ENCODE measurements around the gene GPR25.
"Not testable (repeated sequence)": the region's sequence is repeated elsewhere in the genome, so short reads cannot be mapped to it uniquely, and the experiment has no call there.

The GPR25 gene

DNA sequence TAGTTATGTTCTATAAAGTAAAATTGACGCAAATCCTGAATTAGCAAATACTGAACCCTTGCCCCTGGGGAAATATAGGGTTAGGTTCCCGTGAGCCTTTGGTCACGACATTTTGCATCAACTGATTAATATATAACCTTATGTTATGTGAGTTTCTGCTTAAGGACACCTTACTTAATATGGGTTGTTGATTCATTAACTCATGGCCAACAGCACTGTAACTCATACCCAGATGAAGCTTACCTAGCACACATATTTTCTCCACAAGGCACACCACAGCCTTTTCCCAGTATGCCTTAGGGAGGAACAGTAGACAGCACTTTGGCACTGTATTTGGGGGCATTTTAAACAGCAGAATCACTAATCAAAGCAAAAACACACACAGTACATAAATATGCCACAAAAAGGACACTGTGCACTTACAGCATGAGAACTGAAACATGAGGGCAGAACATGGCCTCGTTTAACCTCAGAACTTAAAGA lies 37.0 kb downstream of the GPR25 start:
- Histone ChIP-seq H3K9me3 (ENCODE audit: control insufficient read depth in 2 of 2, low read length in 2 of 2) (no peaks in the 10 kb centered on the region), H3K36me3 (ENCODE audit: control insufficient read depth in 2 of 2, insufficient read depth in 2 of 2, low read length in 2 of 2) (peaks cover 28 to 49% of the 10 kb centered on the region in 2 donors), H3K4me3 (ENCODE audit: low read length in 2 of 2) (no peak overlapping the region), H3K4me1 (ENCODE audit: control insufficient read depth in 2 of 2, insufficient read depth in 2 of 2, low read length in 2 of 2) (peaks cover 47 to 64% of the 10 kb centered on the region in 2 donors), H3K9ac (ENCODE audit: low read depth in 1 of 2, low read length in 2 of 2) (no peak overlapping the region), H3K27ac (ENCODE audit: low read depth in 2 of 2, low read length in 2 of 2) (peak overlapping the region; percentile 3 to 95), H3K27me3 (ENCODE audit: control insufficient read depth in 2 of 2, insufficient read depth in 2 of 2, low read length in 2 of 2) (no peaks in the 10 kb centered on the region)

DNA sequence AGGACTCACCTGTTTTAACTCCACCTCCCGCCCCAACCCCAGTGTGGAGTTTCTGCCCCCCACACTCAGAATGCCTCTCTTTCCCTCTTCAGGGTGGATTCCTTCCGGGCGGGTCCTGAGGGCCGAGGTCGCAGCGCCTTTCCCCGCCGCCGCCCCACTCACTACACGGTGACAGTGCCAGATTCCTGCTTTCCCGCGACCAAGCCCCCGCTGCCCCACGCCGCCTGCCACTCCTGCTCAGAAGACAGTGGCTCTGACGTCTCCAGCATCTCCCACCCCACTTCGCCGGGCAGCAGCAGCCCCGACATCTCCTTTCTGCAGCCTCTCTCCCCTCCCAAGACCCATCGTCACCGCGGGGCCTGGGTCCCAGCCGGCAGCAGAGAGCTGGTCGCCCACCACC lies 38.6 kb downstream of the GPR25 start:
- no peak overlapping the region for H3K4me3 ChIP-seq (ENCODE audit: low read length in 2 of 2)
- peaks cover 36 to 50% of the 10 kb centered on the region in 2 donors for H3K4me1 ChIP-seq (ENCODE audit: control insufficient read depth in 2 of 2, insufficient read depth in 2 of 2, low read length in 2 of 2)
- no peak overlapping the region for H3K9ac ChIP-seq (ENCODE audit: low read depth in 1 of 2, low read length in 2 of 2)
- H3K27ac ChIP-seq (ENCODE audit: low read depth in 2 of 2, low read length in 2 of 2) = no peak overlapping the region
- no peaks in the 10 kb centered on the region for H3K27me3 ChIP-seq (ENCODE audit: control insufficient read depth in 2 of 2, insufficient read depth in 2 of 2, low read length in 2 of 2)
- peaks cover 28 to 49% of the 10 kb centered on the region in 2 donors for H3K36me3 ChIP-seq (ENCODE audit: control insufficient read depth in 2 of 2, insufficient read depth in 2 of 2, low read length in 2 of 2)
- no peaks in the 10 kb centered on the region for H3K9me3 ChIP-seq (ENCODE audit: control insufficient read depth in 2 of 2, low read length in 2 of 2)

DNA sequence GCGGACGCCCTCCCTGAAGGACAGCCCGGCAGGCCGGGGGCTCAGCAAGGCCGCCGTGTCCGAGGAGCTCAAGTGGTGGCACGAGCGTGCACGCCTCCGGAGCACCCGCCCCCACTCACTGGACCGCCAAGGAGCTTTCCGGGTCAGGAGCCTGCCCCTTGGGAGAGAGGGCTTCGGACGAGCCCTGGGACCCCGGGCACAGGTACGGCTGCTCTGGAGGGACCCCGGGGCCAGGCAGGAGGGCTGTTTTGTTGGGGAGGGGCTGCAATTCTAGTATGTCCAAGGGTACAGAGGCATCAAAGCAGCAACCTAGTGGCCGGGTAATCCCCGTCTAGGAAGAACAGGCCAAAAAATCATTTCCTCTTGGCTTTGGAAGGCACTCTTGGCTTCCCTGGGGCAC lies 39.2 kb downstream of the GPR25 start:
- H3K9ac ChIP-seq (ENCODE audit: low read depth in 1 of 2, low read length in 2 of 2); H3K9me3 ChIP-seq (ENCODE audit: control insufficient read depth in 2 of 2, low read length in 2 of 2); H3K27me3 ChIP-seq (ENCODE audit: control insufficient read depth in 2 of 2, insufficient read depth in 2 of 2, low read length in 2 of 2); H3K4me3 ChIP-seq (ENCODE audit: low read length in 2 of 2): not testable (repeated sequence)
- Histone ChIP-seq H3K36me3 (ENCODE audit: control insufficient read depth in 2 of 2, insufficient read depth in 2 of 2, low read length in 2 of 2) (peaks cover 28 to 45% of the 10 kb centered on the region in 2 donors), H3K4me1 (ENCODE audit: control insufficient read depth in 2 of 2, insufficient read depth in 2 of 2, low read length in 2 of 2) (peaks cover 32 to 48% of the 10 kb centered on the region in 2 donors), H3K27ac (ENCODE audit: low read depth in 2 of 2, low read length in 2 of 2) (peak overlapping the region; percentile 43 to 61)

DNA sequence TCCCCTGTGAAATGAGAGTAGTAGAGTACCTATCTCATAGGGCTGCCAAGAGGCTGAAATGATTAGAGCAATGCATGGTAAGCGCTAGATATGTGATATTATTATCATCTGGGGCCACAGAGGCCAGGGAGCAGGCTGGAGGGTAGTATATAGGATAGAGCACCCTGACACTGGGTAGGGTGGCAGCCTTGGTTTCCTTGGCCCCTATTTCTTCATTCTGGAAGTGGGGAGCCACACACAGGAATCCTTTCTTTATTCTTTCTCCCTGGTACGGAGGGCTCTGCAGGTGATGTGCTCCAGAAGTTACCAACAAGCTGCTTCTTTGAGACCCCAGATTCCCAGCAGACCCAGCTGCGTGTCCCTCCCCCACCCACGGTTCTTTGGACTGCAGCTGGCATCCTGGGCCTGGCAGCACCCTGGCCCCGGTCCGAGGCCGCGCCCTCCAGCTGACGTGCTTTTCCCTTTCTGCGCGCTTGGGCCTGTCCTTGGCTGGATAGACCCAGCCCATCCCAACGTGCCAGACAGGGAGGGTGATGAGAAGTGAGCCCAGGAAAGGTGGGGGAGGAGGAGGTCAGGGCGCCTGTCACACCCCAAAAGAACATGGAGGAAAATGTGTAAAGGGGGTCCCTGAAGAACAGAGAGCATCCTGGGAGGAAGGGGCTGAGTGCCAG lies 40.1 kb downstream of the GPR25 start:
- Histone ChIP-seq H3K9me3 (ENCODE audit: control insufficient read depth in 2 of 2, low read length in 2 of 2) (no peaks in the 10 kb centered on the region), H3K36me3 (ENCODE audit: control insufficient read depth in 2 of 2, insufficient read depth in 2 of 2, low read length in 2 of 2) (peaks cover 28 to 45% of the 10 kb centered on the region in 2 donors), H3K4me3 (ENCODE audit: low read length in 2 of 2) (no peak overlapping the region), H3K9ac (ENCODE audit: low read depth in 1 of 2, low read length in 2 of 2) (peak overlapping the region; percentile 34 to 48), H3K27me3 (ENCODE audit: control insufficient read depth in 2 of 2, insufficient read depth in 2 of 2, low read length in 2 of 2) (no peaks in the 10 kb centered on the region), H3K4me1 (ENCODE audit: control insufficient read depth in 2 of 2, insufficient read depth in 2 of 2, low read length in 2 of 2) (peaks cover 25 to 41% of the 10 kb centered on the region in 2 donors), H3K27ac (ENCODE audit: low read depth in 2 of 2, low read length in 2 of 2) (peak overlapping the region; percentile 43 to 61)

DNA sequence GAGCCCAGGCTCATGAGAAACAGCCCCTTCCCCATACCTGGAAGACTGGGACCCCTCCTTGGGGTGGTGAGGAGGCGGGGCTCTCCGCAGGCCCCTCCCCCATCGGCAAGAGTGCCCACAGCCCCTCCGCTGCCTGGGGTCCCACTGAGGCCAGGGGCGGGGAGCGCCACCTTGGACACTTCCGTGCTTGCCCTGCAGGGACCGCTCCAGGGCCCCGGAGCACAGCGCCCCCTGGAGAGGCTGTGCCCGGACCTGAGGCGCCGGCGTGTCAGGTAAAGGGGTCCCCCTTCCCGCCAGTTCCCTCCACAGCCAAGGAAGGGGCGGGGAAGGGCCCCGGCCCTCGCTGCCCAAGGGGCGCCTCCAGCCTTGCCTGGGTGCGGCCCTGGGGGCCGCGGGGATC lies 43.4 kb downstream of the GPR25 start:
- Histone ChIP-seq H3K36me3 (ENCODE audit: control insufficient read depth in 2 of 2, insufficient read depth in 2 of 2, low read length in 2 of 2) (peaks cover 9 to 19% of the 10 kb centered on the region in 2 donors), H3K4me1 (ENCODE audit: control insufficient read depth in 2 of 2, insufficient read depth in 2 of 2, low read length in 2 of 2) (peaks cover 13 to 21% of the 10 kb centered on the region in 2 donors), H3K4me3 (ENCODE audit: low read length in 2 of 2) (no peak overlapping the region), H3K27ac (ENCODE audit: low read depth in 2 of 2, low read length in 2 of 2) (no peak overlapping the region), H3K27me3 (ENCODE audit: control insufficient read depth in 2 of 2, insufficient read depth in 2 of 2, low read length in 2 of 2) (no peaks in the 10 kb centered on the region), H3K9ac (ENCODE audit: low read depth in 1 of 2, low read length in 2 of 2) (no peak overlapping the region), H3K9me3 (ENCODE audit: control insufficient read depth in 2 of 2, low read length in 2 of 2) (no peaks in the 10 kb centered on the region)

DNA sequence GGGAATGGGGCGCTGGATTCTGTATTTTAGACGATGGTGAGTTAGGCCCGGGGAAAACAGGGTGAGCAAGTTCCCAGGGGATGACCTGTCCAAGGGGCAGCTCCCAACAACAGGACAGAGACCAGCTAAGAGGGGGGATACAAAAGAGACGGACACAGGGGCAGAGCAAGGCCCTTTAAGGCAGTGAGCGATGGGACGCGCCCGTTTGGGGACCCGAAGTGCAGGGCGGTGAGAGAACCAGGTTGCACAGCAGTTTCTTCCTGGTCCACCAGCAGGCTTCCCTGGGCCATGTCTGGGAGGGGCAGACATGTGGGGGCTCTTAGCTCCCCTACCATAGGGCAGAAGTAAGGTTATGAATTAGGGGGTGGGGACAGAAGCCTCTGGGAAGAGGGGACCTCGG lies 43.9 kb downstream of the GPR25 start:
- Histone ChIP-seq H3K27me3 (ENCODE audit: control insufficient read depth in 2 of 2, insufficient read depth in 2 of 2, low read length in 2 of 2) (no peaks in the 10 kb centered on the region), H3K27ac (ENCODE audit: low read depth in 2 of 2, low read length in 2 of 2) (peak overlapping the region in 1 of 2 donors; percentile 5), H3K9ac (ENCODE audit: low read depth in 1 of 2, low read length in 2 of 2) (no peak overlapping the region), H3K4me1 (ENCODE audit: control insufficient read depth in 2 of 2, insufficient read depth in 2 of 2, low read length in 2 of 2) (peaks cover 13 to 21% of the 10 kb centered on the region in 2 donors), H3K4me3 (ENCODE audit: low read length in 2 of 2) (no peak overlapping the region), H3K9me3 (ENCODE audit: control insufficient read depth in 2 of 2, low read length in 2 of 2) (no peaks in the 10 kb centered on the region), H3K36me3 (ENCODE audit: control insufficient read depth in 2 of 2, insufficient read depth in 2 of 2, low read length in 2 of 2) (peaks cover 7 to 14% of the 10 kb centered on the region in 2 donors)

DNA sequence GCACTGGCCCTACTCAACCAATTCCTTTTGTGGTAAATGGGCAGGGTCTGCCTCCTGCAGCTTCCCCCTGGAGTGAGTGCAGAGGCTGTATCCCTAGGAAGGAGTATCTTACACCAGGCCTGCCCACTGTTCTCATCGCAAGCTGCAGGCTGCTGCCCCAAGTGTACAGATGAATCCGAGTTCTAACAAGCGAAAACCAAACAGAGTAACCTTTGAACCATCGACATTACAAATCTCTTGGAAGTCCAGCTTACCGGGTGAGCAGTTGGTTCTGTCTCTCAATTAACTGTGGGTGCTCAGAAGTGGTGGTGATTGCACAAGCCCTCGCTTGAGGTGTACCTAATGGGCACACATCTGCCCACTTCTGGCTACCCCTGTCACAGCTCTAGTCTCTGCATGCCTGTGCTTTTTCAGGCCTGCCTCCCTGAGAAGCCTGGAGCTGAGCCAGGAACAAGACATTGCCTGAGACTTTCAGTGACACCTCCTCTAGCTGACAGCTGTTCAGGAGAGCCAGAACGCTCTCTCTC lies 44.6 kb downstream of the GPR25 start:
- Histone ChIP-seq H3K9ac (ENCODE audit: low read depth in 1 of 2, low read length in 2 of 2) (no peak overlapping the region), H3K27me3 (ENCODE audit: control insufficient read depth in 2 of 2, insufficient read depth in 2 of 2, low read length in 2 of 2) (no peaks in the 10 kb centered on the region), H3K27ac (ENCODE audit: low read depth in 2 of 2, low read length in 2 of 2) (peak overlapping the region in 1 of 2 donors; percentile 5), H3K36me3 (ENCODE audit: control insufficient read depth in 2 of 2, insufficient read depth in 2 of 2, low read length in 2 of 2) (peaks cover 6 to 9% of the 10 kb centered on the region in 2 donors), H3K9me3 (ENCODE audit: control insufficient read depth in 2 of 2, low read length in 2 of 2) (no peaks in the 10 kb centered on the region), H3K4me1 (ENCODE audit: control insufficient read depth in 2 of 2, insufficient read depth in 2 of 2, low read length in 2 of 2) (peaks cover 9 to 17% of the 10 kb centered on the region in 2 donors), H3K4me3 (ENCODE audit: low read length in 2 of 2) (no peak overlapping the region)

DNA sequence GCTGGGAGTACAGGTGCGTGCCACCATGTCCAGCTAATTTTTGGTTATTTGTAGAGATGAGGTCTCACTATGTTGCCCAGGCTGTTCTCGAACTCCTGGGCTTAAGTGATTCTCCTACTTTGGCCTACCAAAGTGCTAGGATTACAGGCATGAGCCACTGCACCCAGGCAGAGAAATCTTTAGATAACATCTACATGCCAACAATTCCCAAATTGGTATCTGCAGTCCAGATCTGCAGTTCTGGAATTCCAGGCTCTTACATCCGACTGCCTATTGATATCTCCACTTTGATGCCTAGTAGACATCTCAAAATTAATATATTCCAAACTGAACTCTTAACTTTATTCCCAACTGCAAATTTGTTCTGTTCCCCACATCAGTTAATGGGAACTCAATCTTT lies 45.2 kb downstream of the GPR25 start:
- no peaks in the 10 kb centered on the region for H3K27me3 ChIP-seq (ENCODE audit: control insufficient read depth in 2 of 2, insufficient read depth in 2 of 2, low read length in 2 of 2)
- H3K9ac ChIP-seq (ENCODE audit: low read depth in 1 of 2, low read length in 2 of 2) = no peak overlapping the region
- no peak overlapping the region for H3K27ac ChIP-seq (ENCODE audit: low read depth in 2 of 2, low read length in 2 of 2)
- H3K9me3 ChIP-seq (ENCODE audit: control insufficient read depth in 2 of 2, low read length in 2 of 2) = no peaks in the 10 kb centered on the region
- no peak overlapping the region for H3K4me3 ChIP-seq (ENCODE audit: low read length in 2 of 2)
- H3K36me3 ChIP-seq (ENCODE audit: control insufficient read depth in 2 of 2, insufficient read depth in 2 of 2, low read length in 2 of 2) = peaks cover 2 to 4% of the 10 kb centered on the region in 2 donors
- peaks cover 6 to 10% of the 10 kb centered on the region in 2 donors for H3K4me1 ChIP-seq (ENCODE audit: control insufficient read depth in 2 of 2, insufficient read depth in 2 of 2, low read length in 2 of 2)

DNA sequence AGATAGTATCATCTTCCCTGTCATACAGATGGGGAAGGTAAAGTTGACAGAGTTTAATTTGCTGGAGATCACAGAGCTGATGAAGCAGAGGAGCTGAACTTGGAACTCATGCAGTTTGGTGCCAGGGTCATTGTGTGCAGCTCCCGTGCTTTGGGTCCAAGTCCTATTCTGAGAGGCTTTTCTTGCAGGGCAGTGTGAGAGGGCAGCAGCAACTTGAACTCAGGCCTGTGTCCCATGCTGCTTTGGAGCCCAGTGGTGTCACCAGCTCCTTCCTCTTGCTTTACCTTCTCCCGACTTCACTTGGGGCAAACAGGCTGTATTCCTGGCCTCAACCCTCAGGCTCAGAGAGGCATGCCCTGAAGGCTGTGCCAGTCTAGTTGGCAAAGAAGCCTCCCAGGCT lies 46.6 kb downstream of the GPR25 start:
- peaks cover 3 to 7% of the 10 kb centered on the region in 2 donors for H3K4me1 ChIP-seq (ENCODE audit: control insufficient read depth in 2 of 2, insufficient read depth in 2 of 2, low read length in 2 of 2)
- no peak overlapping the region for H3K4me3 ChIP-seq (ENCODE audit: low read length in 2 of 2)
- H3K9ac ChIP-seq (ENCODE audit: low read depth in 1 of 2, low read length in 2 of 2) = no peak overlapping the region
- no peaks in the 10 kb centered on the region for H3K27me3 ChIP-seq (ENCODE audit: control insufficient read depth in 2 of 2, insufficient read depth in 2 of 2, low read length in 2 of 2)
- no peaks in the 10 kb centered on the region for H3K9me3 ChIP-seq (ENCODE audit: control insufficient read depth in 2 of 2, low read length in 2 of 2)
- no peak overlapping the region for H3K27ac ChIP-seq (ENCODE audit: low read depth in 2 of 2, low read length in 2 of 2)
- peaks cover 0 to 2% of the 10 kb centered on the region in 2 donors for H3K36me3 ChIP-seq (ENCODE audit: control insufficient read depth in 2 of 2, insufficient read depth in 2 of 2, low read length in 2 of 2)

DNA sequence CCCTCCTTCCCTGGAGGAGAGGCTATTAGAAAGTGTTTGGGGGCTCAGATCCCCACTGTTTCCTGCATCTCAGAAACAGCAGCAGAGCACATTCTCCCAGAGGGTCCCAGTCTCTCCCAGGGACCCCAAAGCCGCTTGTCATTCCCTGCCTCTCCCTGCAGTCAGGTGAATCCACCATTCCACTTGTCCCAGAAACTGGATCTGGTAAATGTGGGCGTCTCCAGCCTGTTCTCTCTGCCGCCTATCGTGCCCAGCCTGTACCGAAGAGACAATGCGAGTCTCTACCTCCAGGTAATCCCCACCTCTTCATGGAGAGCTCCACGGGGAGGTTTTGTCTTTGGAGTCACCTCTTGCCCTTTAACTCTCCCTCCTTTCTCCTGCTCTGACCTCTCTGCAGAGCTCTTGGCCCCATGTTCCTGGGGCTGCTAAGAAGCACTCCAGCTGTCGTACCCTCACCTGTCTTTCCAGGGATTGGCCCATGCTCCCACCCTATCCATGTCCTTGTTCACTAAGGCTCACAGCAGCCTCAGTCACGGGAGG lies 48.9 kb downstream of the GPR25 start:
- peaks cover 3 to 5% of the 10 kb centered on the region in 2 donors for H3K4me1 ChIP-seq (ENCODE audit: control insufficient read depth in 2 of 2, insufficient read depth in 2 of 2, low read length in 2 of 2)
- no peak overlapping the region for H3K27ac ChIP-seq (ENCODE audit: low read depth in 2 of 2, low read length in 2 of 2)
- H3K27me3 ChIP-seq (ENCODE audit: control insufficient read depth in 2 of 2, insufficient read depth in 2 of 2, low read length in 2 of 2) = no peaks in the 10 kb centered on the region
- H3K4me3 ChIP-seq (ENCODE audit: low read length in 2 of 2) = no peak overlapping the region
- H3K9me3 ChIP-seq (ENCODE audit: control insufficient read depth in 2 of 2, low read length in 2 of 2) = no peaks in the 10 kb centered on the region
- peaks cover 0 to 2% of the 10 kb centered on the region in 2 donors for H3K36me3 ChIP-seq (ENCODE audit: control insufficient read depth in 2 of 2, insufficient read depth in 2 of 2, low read length in 2 of 2)
- H3K9ac ChIP-seq (ENCODE audit: low read depth in 1 of 2, low read length in 2 of 2) = no peak overlapping the region

All from mucosa of rectum (tissue), 2 donors.